Stomach smooth muscle (tissue), 2 donors: ENCODE data around the gene PDLIM4.

ENCODE experiments used
- H3K27ac ChIP-seq: one replicate; pipeline ENCODE4 v1.7.0; 2013; ENCODE audit warnings: mild to moderate bottlenecking, low read length, inconsistent platforms
- H3K27me3 ChIP-seq, 2 donors: one replicate each; pipeline ENCODE4 v1.7.0; 2013; ENCODE audit warnings: low read length in 2 of 2; ENCODE audit not compliant: insufficient read depth in 2 of 2, control insufficient read depth in 1 of 2
- H3K36me3 ChIP-seq, 2 donors: one replicate each; pipeline ENCODE4 v1.7.0; 2013; ENCODE audit warnings: low read length in 2 of 2; ENCODE audit not compliant: control insufficient read depth in 2 of 2, insufficient read depth in 2 of 2
- H3K4me1 ChIP-seq: one replicate; pipeline ENCODE4 v1.7.0; 2013; ENCODE audit warnings: low read length; ENCODE audit not compliant: control insufficient read depth, insufficient read depth
- H3K4me3 ChIP-seq, 2 donors: one replicate each; pipeline ENCODE4 v1.7.0; 2013; ENCODE audit warnings: low read length in 2 of 2
- H3K9ac ChIP-seq, 2 donors: one replicate each; pipeline ENCODE4 v1.7.0; 2013; ENCODE audit warnings: low read length in 2 of 2, mild to moderate bottlenecking in 1 of 2
- H3K9me3 ChIP-seq, 2 donors: one replicate each; pipeline ENCODE4 v1.7.0; 2013; ENCODE audit warnings: low read length in 2 of 2; ENCODE audit not compliant: control insufficient read depth in 2 of 2
- donor health status: healthy.
- donor health status: Pancreatic carcinoma.

The PDLIM4 gene

GRCh38 chr5:132275367-132276220 is 18.1 kb downstream of the PDLIM4 start:
- peaks cover 11 to 14% of the 10 kb centered on the region in 2 donors for H3K36me3 ChIP-seq
- H3K9ac ChIP-seq, result no peak overlapping the region
- no peaks in the 10 kb centered on the region for H3K27me3 ChIP-seq
- H3K4me1 ChIP-seq, result peaks cover 12% of the 10 kb centered on the region
- no peaks in the 10 kb centered on the region for H3K9me3 ChIP-seq
- H3K27ac ChIP-seq, result no peak overlapping the region
- no peak overlapping the region for H3K4me3 ChIP-seq

- Histone ChIP-seq H3K9me3 (no peaks in the 10 kb centered on the region), H3K4me1 (peaks cover 8% of the 10 kb centered on the region), H3K27ac (no peak overlapping the region), H3K27me3 (no peaks in the 10 kb centered on the region), H3K9ac (no peak overlapping the region), H3K36me3 (peaks cover under 1 to 5% of the 10 kb centered on the region in 2 donors), H3K4me3 (no peak overlapping the region)
These were observed 19.8 kb downstream of the PDLIM4 start for GRCh38 chr5:132277256-132277655.

DNA sequence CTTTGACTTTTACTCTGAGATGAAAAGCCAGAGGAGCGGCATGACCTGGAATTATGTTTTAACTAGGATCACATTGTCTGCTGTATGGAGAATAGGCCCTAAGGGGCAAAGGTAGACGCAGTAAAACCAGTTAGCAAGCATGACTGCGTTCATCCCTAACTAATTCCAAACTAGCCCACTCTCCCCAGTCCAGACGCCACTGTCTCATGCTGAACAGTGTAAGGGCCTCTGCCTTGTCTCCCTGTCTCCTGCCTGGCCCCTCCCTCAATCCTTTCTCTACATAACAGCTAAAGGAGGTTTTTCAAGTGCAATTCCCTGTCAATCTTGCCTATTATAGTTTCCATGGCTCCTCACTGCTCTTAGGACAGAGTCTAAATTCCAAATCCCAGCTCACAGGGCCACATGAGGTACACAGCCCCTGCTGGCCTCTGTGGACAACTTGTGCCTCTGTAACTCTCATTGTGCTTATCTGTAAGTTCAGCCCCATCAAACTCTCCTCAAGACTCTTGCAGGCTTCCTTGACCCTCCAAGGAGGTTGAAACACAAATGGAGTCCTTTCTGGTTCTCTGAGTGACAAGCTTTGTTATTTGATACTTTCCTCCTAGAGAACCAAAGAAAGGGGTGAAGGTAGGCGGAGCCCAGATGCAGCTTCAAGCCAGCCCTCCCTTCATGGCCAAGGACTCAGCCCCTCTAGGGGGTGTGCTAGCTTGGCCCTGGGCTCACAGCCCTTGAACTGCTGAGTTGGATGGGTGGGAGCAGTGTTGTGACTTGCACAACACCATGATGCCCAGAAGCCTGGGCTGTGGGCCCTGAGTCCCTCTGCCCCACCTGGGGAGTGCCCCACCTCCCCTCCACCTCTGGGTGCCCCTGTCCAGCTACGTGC is 20.7 kb downstream of the PDLIM4 start:
- no peak overlapping the region for H3K4me3 ChIP-seq
- H3K27ac ChIP-seq, result no peak overlapping the region
- no peaks in the 10 kb centered on the region for H3K27me3 ChIP-seq
- peaks cover 0 to under 1% of the 10 kb centered on the region in 2 donors for H3K36me3 ChIP-seq
- H3K4me1 ChIP-seq, result no peaks in the 10 kb centered on the region
- no peaks in the 10 kb centered on the region for H3K9me3 ChIP-seq
- no peak overlapping the region for H3K9ac ChIP-seq

- Histone ChIP-seq H3K9ac (no peak overlapping the region), H3K9me3 (no peaks in the 10 kb centered on the region), H3K27ac (no peak overlapping the region), H3K4me3 (no peak overlapping the region), H3K36me3 (no peaks in the 10 kb centered on the region), H3K27me3 (no peaks in the 10 kb centered on the region), H3K4me1 (no peaks in the 10 kb centered on the region)
These were observed 22.3 kb downstream of the PDLIM4 start for GRCh38 chr5:132279801-132280200.

DNA sequence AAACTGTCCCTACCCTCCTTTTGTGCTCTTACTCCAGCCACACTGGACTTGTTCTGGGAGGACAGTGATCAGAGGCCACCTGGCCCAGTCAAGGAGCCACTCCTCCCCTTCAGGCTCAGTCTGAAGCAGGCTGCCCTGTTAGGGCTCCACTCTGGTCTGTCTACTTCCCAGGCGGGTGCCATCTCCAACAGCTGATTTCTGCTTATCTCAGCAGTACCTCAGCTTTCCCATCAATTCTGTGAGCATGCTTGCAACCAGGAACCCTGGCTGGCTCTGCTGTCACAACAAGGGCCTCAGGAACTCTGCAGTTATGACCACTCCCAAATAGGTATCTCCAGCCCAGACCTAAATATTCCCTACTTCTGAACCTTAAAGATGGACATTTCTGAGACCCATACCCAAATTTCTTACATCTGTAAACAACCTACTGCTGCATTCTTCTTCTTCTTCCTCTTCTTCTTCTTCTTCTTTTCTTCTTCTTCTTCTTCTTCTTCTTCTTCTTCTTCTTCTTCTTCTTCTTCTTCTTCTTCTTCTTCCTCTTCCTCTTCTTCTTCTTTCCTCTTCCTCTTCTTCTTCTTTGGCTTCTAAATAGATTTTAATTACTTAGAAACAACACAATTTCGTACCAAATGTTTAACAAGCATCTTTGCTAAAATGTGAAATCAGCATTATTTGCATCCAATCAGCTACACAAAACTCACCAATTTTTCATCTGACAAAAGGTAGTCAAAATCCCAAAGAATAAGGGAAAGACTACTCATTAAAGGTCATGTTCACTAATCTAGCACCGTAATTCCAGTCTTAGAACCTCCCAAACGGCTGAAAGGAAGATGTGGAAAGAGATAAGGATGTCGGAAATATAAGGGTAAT is 23.1 kb downstream of the PDLIM4 start:
- no peak overlapping the region for H3K9ac ChIP-seq
- no peaks in the 10 kb centered on the region for H3K36me3 ChIP-seq
- no peaks in the 10 kb centered on the region for H3K4me1 ChIP-seq
- H3K27me3 ChIP-seq, result no peaks in the 10 kb centered on the region
- H3K4me3 ChIP-seq, result no peak overlapping the region
- no peak overlapping the region for H3K27ac ChIP-seq
- no peaks in the 10 kb centered on the region for H3K9me3 ChIP-seq

GRCh38 chr5:132281856-132282614 is 24.5 kb downstream of the PDLIM4 start:
- Histone ChIP-seq H3K36me3 (no peaks in the 10 kb centered on the region), H3K27ac (no peak overlapping the region), H3K9me3 (no peaks in the 10 kb centered on the region), H3K4me3 (no peak overlapping the region), H3K9ac (no peak overlapping the region), H3K27me3 (no peaks in the 10 kb centered on the region), H3K4me1 (no peaks in the 10 kb centered on the region)

DNA sequence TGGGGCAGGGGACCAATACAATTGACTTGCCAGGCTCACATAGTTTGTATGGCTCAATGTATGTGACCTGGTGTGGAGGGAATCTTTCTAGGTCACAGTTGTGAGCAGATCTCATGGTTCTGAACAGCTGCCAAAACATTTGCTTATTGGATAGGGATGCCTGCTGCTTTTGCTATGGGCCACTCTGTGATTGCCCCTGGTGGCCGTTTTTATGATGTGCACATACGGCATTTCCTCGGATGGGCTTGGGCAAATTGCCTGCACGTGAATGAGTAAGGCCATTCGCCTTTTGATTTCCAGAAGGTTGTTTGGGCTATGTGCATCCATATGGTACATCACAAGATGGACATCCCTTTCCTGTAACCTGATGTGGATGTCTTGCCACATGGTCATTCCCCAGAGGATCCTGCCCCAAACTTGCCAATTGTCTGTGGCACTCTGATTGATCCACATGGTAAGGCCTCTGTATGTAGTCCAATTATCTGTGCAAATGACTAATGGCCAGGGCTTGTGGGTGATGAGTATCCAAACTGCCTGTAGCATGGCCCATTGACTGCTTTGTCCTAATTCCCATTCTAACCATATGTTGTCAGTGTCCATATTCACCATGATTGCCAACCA is 26.0 kb downstream of the PDLIM4 start:
- Histone ChIP-seq H3K4me1 (no peaks in the 10 kb centered on the region), H3K4me3 (no peak overlapping the region), H3K9ac (no peak overlapping the region), H3K27me3 (no peaks in the 10 kb centered on the region), H3K9me3 (no peaks in the 10 kb centered on the region), H3K36me3 (no peaks in the 10 kb centered on the region), H3K27ac (no peak overlapping the region)

DNA sequence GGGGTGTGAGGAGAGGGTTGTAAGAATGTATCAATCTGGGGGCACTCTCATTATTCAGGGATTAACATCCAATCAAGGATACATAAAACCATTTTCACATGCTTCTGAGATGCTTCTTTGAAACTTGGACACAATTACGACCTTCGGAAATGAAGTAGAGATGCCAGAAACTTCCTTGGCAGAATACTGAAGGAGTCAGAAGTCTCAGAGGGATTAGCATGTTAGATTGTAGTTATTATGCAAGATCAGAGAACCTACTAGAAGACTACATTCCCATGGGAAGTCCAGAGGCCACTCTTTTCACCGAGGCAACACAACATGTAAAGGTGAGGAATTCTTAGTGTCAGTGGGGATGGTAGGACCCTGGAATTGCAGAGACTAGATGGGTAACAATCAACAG is 31.6 kb downstream of the PDLIM4 start:
- Histone ChIP-seq H3K27ac (no peak overlapping the region), H3K9me3 (no peaks in the 10 kb centered on the region), H3K27me3 (no peaks in the 10 kb centered on the region), H3K4me3 (no peak overlapping the region), H3K4me1 (peaks cover 10% of the 10 kb centered on the region), H3K9ac (no peak overlapping the region), H3K36me3 (no peaks in the 10 kb centered on the region)

- Histone ChIP-seq H3K36me3 (no peaks in the 10 kb centered on the region), H3K4me3 (no peak overlapping the region), H3K9me3 (no peaks in the 10 kb centered on the region), H3K27ac (no peak overlapping the region), H3K4me1 (peaks cover 21% of the 10 kb centered on the region), H3K27me3 (no peaks in the 10 kb centered on the region), H3K9ac (no peak overlapping the region)
These were observed 33.5 kb downstream of the PDLIM4 start for GRCh38 chr5:132291026-132291425.
